IPS-20b (cell line): ENCODE measurements around the gene DYNLT4.
"Not testable (repeated sequence)": the region's sequence is repeated elsewhere in the genome, so short reads cannot be mapped to it uniquely, and the experiment has no call there.

Experiments
- H3K27ac ChIP-seq: one replicate; pipeline ENCODE4 v1.5.1; 2013; ENCODE audit warnings: low read length
- H3K27me3 ChIP-seq: 2 replicates; pipeline ENCODE4 v1.6.1; 2013; ENCODE audit warnings: mild to moderate bottlenecking, low read length, inconsistent platforms; ENCODE audit not compliant: insufficient read depth
- H3K36me3 ChIP-seq: 2 replicates; pipeline ENCODE4 v1.6.1; 2013; ENCODE audit warnings: low read depth, mild to moderate bottlenecking, inconsistent platforms, low read length, moderate library complexity; ENCODE audit not compliant: insufficient read depth
- H3K4me1 ChIP-seq: 2 replicates; pipeline ENCODE4 v1.6.1; 2013; ENCODE audit warnings: mild to moderate bottlenecking, control low read depth, inconsistent platforms, low read length, moderate library complexity; ENCODE audit not compliant: insufficient read depth
- H3K4me3 ChIP-seq: 2 replicates; pipeline ENCODE4 v1.5.1; 2013; ENCODE audit warnings: mild to moderate bottlenecking, low read length, inconsistent platforms
- H3K9ac ChIP-seq: 2 replicates; pipeline ENCODE4 v1.6.1; 2013; ENCODE audit warnings: low read depth, mild to moderate bottlenecking, inconsistent platforms, low read length, moderate library complexity
- H3K9me3 ChIP-seq: 2 replicates; pipeline ENCODE4 v1.6.1; 2013; ENCODE audit warnings: mild to moderate bottlenecking, low read depth, low read length, inconsistent platforms; ENCODE audit not compliant: insufficient read depth

Gene DYNLT4

GRCh38 chr1:44827197-44828002 is 20.2 kb upstream of the DYNLT4 start:
- Histone ChIP-seq H3K36me3 (no peaks in the 10 kb centered on the region), H3K4me3 (no peak overlapping the region), H3K4me1 (no peaks in the 10 kb centered on the region), H3K27ac (no peak overlapping the region), H3K9ac (no peak overlapping the region), H3K27me3 (no peaks in the 10 kb centered on the region), H3K9me3 (no peaks in the 10 kb centered on the region)

DNA sequence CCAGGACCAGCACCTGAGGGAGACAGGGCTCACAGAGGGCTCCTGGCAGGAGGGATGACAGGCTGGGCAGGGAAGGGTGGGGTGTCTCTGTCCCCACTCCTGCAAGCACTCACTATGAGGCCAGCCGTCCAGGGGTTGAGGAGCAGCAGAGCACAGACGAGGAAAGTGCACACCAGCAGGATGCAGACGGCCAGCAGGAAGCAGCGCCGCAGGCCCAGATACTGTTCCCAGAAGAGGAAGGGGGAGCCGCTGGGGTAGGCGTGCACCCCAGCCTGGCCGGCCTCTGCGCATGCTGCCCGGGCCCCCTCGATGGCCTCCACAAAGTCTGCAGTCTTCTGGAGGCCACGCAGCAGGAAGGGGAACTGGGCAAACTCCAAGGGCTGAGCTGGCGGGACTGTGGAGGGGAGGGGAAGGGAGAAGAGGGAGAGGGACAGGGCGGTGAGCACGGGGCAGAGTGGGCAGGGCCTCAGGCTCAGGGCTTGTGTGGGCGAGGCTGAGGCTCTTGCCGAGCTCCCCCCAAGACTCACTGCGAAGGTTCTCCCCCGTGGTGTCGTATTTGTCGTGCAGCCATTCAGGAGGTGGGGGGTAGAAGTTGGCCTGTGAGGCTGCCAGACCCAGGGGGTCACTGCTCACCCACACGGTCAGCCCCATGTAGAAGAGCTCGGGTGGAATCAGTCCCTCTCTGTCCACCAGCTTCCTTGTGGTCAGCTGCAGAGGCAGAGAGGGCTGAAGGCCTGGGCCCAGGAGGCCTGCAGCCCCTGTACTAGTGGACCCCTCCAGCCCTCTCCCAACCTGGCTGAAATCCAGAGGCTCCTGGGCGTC is 19.4 kb upstream of the DYNLT4 start:
- Histone ChIP-seq H3K4me3 (no peak overlapping the region), H3K27me3 (no peaks in the 10 kb centered on the region), H3K36me3 (no peaks in the 10 kb centered on the region), H3K9ac (no peak overlapping the region), H3K9me3 (no peaks in the 10 kb centered on the region), H3K4me1 (no peaks in the 10 kb centered on the region), H3K27ac (no peak overlapping the region)

DNA sequence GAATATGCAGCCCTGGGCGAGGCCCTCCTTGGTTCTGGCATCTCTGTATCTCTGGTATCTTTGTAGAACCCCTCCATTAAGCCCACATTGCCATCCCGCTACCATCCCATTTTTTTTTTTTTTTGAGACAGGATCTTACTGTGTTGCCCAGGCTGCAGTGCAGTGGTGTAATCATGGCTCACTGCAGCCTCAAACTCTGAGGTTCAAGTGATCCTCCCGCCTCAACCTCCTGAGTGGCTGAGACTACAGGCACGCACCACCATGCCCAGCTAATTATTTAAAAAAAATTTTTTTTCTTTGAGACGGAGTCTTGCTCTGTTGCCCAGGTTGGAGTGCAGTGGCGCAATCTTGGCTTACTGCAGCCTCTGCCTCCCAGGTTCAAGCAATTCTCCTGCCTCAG is 17.2 kb upstream of the DYNLT4 start:
- H3K4me3 ChIP-seq, H3K27me3 ChIP-seq, H3K4me1 ChIP-seq, H3K27ac ChIP-seq, H3K36me3 ChIP-seq, H3K9me3 ChIP-seq, H3K9ac ChIP-seq: not testable (repeated sequence)

DNA sequence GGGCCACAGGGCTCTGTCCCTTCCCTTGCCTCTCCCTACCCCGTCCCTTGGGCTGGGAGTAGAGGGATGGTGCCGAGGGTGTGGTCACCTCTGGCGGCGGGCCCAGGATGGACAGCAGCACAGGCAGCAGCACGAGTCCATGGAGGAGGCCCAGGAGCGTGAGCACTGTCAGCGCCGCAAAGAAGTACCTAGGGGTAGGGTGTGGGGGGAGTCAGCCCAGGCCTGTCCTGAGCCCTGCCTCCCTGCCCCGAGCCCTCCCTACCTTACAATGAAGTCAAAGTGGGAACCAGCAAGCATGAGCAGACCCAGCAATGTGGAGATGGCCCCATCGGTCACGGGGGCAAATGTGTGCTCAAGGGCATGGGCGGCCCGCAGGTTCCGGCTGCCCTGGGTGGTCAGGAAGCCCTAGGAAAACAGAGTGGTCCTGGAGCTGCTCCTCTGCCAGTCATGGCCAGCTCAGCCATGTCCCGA is 15.9 kb upstream of the DYNLT4 start:
- no peaks in the 10 kb centered on the region for H3K27me3 ChIP-seq
- H3K9ac ChIP-seq = no peak overlapping the region
- H3K36me3 ChIP-seq = no peaks in the 10 kb centered on the region
- no peaks in the 10 kb centered on the region for H3K4me1 ChIP-seq
- H3K9me3 ChIP-seq = no peaks in the 10 kb centered on the region
- no peak overlapping the region for H3K27ac ChIP-seq
- H3K4me3 ChIP-seq = no peak overlapping the region

DNA sequence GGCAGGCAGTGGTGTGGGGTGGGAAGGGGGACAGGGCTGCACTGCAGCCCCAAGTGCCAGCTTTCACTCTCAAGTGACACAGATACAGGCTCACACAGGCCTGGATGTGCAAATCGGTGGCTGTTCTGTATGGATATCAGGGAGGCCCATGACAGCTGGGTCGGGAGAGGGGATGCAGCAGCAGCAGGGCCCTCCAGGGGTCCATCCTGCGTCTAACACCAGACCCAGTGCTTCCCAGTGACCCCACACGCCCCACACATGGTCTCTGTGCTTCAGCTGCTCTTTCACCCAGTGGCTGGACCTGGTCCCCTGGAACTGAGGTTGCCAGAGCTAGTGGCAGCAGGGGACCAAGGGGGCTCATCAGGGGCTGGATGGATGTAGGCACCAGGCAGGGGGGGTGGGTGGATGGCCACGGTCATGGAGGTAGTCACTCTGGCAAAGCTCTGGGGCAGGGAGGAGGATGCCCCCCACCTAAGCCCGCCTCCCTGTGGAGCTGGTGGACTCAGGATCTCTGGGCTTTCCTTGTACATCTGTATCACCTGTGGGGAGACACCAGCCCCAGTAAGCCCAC is 15.1 kb upstream of the DYNLT4 start:
- Histone ChIP-seq H3K9ac (no peak overlapping the region), H3K27ac (no peak overlapping the region), H3K4me3 (no peak overlapping the region), H3K36me3 (no peaks in the 10 kb centered on the region), H3K4me1 (no peaks in the 10 kb centered on the region), H3K27me3 (no peaks in the 10 kb centered on the region), H3K9me3 (no peaks in the 10 kb centered on the region)

DNA sequence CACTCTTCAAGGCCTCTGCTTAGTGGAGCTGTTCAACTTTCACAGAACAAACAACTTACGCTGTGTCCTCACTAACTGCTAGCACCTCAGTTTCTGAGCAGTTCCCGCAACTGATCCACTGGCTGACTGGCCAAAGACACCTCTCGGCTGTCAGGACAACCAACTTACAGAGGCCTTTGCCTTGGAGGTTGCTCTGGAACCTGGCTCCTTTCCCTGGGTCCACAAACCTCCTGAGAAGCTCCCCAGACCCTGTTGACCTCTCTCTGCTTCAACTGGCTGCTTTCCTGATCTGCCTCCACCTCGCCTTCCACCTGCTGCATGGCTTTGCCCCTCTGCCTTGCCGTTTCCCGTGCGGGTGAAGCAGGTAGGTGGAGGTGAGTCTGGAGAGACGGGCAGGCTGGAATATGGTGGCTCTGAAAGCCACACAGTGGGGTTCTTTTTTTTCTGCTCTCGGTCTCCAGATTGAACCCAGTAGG is 14.1 kb upstream of the DYNLT4 start:
- Histone ChIP-seq H3K9me3 (no peaks in the 10 kb centered on the region), H3K36me3 (no peaks in the 10 kb centered on the region), H3K4me3 (no peak overlapping the region), H3K27me3 (no peaks in the 10 kb centered on the region), H3K9ac (no peak overlapping the region), H3K27ac (no peak overlapping the region), H3K4me1 (no peaks in the 10 kb centered on the region)

GRCh38 chr1:44820328-44821239 is 13.4 kb upstream of the DYNLT4 start:
- peak overlapping the region; percentile 70 for H3K4me3 ChIP-seq
- no peaks in the 10 kb centered on the region for H3K36me3 ChIP-seq
- H3K27ac ChIP-seq = peak overlapping the region; percentile 84

GRCh38 chr1:44819608-44820327 is 12.6 kb upstream of the DYNLT4 start:
- H3K9me3 ChIP-seq = no peaks in the 10 kb centered on the region
- peak overlapping the region; percentile 70 for H3K4me3 ChIP-seq
- H3K9ac ChIP-seq = peak overlapping the region; percentile 89
- no peaks in the 10 kb centered on the region for H3K27me3 ChIP-seq
- H3K36me3 ChIP-seq = no peaks in the 10 kb centered on the region
- no peaks in the 10 kb centered on the region for H3K4me1 ChIP-seq
- H3K27ac ChIP-seq = peak overlapping the region; percentile 84

More at GRCh38 chr1:44820328-44821239, 13.4 kb upstream of the DYNLT4 start:
- Histone ChIP-seq H3K9ac (peak overlapping the region; percentile 89), H3K9me3 (no peaks in the 10 kb centered on the region), H3K27me3 (no peaks in the 10 kb centered on the region), H3K4me1 (no peaks in the 10 kb centered on the region)

- no peaks in the 10 kb centered on the region for H3K27me3 ChIP-seq
- H3K9ac ChIP-seq = peak overlapping the region; percentile 5; the same call in 1 of the 2 replicates
- no peaks in the 10 kb centered on the region for H3K36me3 ChIP-seq
- no peaks in the 10 kb centered on the region for H3K4me1 ChIP-seq
- H3K4me3 ChIP-seq = peak overlapping the region; percentile 50
- no peak overlapping the region for H3K27ac ChIP-seq
- H3K9me3 ChIP-seq = no peaks in the 10 kb centered on the region
Measured at GRCh38 chr1:44819196-44819607, 12.1 kb upstream of the DYNLT4 start.

- Histone ChIP-seq H3K9me3 (no peaks in the 10 kb centered on the region), H3K27ac (no peak overlapping the region), H3K9ac (no peak overlapping the region), H3K4me1 (no peaks in the 10 kb centered on the region), H3K27me3 (no peaks in the 10 kb centered on the region), H3K4me3 (no peak overlapping the region), H3K36me3 (no peaks in the 10 kb centered on the region)
Measured at GRCh38 chr1:44817771-44818495, 10.8 kb upstream of the DYNLT4 start.
